NCI-H2227 (cell line): ENCODE data around the gene PTPRM.
"Not testable (repeated sequence)": the region's sequence is repeated elsewhere in the genome, so short reads cannot be mapped to it uniquely, and the experiment has no call there.

Experiments used
- DNase-seq: peaks from one replicate; lab custom pipeline; 2025; ENCODE audit not compliant: unreplicated experiment; lab: John Stamatoyannopoulos, UW

The PTPRM gene

DNA sequence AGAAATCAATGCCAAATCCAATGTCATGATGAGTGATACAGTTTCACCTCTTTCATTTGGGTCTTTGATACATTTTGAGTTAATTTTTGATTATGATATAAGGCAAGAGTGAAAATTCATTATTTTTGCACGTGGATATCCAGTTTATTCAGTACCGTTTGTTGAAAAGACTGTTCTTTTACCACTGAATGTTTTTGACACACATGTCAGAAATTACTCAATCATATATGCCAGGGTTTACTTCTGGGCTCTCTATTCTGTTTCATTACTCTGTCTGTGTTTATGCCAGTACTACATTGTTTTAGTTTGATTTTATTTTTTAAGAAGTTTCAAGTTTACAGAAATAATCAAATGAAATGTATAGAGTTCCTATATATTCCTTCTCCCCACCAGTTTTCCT lies 154.4 kb downstream of the PTPRM start:
- DNase-seq: no peak

DNA sequence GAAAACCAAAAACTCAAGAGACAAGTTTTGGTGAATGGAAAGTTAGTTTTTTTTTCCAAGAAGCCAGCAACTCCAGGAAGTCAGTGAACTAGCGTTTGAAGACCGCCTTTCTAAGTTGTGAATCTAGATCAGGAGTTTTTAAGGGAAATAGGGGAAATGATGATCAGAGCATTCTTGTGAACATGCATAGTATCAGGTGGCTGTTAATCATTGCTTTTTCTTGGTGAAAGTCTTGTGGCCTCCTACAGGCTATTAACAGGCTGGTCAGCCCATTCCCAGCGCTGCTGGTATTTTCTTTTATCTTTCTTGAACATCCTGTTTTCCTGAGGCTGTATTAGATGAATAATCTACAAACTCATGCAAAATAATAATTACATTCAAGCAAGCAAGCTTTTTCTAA lies 155.8 kb downstream of the PTPRM start:
- DNase-seq: no peak

GRCh38 chr18:7723558-7723957 lies 156.4 kb downstream of the PTPRM start:
- no peak for DNase-seq

- no peak for DNase-seq
Observed at GRCh38 chr18:7725473-7725872, 158.4 kb downstream of the PTPRM start.

DNA sequence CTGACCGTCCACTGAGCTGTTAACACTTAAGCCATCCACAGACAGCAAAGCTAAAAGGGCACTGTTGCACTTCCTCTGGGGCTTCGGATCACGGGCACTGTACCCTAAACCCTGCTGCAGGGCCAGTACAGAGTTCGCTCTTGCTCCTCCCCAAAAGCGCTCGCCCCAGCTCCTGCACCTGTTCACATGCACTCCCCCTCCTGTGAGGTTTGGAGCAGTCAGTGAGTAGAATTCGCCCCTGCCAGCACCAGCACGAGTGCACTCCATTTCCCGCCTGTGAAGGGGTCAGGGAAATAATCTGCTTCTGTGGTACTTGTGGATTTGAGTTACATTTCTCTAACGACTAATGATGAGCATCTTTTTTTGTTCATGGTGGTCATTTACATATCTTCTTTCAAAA lies 158.8 kb downstream of the PTPRM start:
- DNase-seq: no peak

- no peak for DNase-seq
Observed at GRCh38 chr18:7726522-7726921, 159.4 kb downstream of the PTPRM start.

- no peak for DNase-seq
Observed at GRCh38 chr18:7727361-7728076, 160.4 kb downstream of the PTPRM start.

GRCh38 chr18:7728297-7728696 lies 161.2 kb downstream of the PTPRM start:
- no peak for DNase-seq

DNA sequence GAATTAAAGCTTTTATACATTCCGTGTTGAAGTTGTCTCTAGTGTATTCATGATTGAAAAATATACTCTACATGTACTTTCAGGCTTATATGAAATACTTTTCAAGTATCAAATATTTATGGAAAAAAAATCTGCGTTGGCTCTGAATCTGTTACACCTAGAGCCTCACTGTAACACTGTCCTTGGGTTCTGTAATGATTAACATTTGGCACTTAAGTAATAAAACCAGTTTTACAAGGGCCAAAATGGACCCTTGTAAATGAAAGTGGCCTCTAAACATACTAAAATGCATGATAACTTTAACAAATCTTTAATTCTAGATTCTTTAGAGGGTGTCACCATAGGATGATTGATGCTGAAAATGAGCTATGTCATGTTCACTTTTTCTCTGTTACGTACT lies 162.8 kb downstream of the PTPRM start:
- DNase-seq: no peak

DNA sequence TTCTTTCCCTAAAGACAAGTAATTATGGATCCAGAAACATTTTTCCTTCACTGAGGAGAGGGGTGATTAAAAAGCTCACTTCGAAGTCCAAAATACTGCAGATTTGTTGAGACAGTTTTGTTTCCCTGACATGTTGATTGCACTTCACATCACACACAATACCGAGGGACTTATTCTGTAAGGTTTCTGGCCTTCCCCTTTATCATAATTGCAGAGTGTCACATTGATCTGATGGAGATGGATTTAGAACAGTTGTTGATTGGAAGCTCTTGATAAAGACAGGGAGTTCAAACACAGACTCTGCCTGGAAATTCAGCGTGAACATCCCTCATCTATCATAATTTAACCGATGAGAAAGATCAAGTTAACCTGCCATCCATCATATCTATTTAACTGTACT lies 163.6 kb downstream of the PTPRM start:
- no peak for DNase-seq

DNA sequence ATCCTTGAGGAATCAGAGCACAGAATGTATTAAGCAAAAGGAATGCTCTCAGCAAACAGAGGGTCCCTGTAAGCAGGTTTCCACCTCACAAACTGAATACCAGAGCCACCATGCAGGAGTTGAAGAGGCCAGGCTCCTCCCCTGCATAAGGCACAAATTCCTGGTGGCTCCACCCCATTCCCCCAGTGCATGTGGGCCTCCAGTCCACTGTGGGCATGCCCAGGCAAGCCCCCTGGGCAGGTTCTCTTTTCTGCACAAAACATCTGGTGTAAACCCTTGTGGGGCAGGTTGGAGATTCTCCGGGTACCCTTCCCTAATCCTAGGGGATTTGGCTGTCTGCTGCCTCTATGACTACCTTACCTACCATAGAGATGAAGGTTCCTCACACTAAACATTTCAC lies 166.5 kb downstream of the PTPRM start:
- no peak for DNase-seq

- no peak for DNase-seq
Observed at GRCh38 chr18:7735196-7735595, 168.1 kb downstream of the PTPRM start.

- no peak for DNase-seq
Observed at GRCh38 chr18:7735626-7736175, 168.6 kb downstream of the PTPRM start.

DNA sequence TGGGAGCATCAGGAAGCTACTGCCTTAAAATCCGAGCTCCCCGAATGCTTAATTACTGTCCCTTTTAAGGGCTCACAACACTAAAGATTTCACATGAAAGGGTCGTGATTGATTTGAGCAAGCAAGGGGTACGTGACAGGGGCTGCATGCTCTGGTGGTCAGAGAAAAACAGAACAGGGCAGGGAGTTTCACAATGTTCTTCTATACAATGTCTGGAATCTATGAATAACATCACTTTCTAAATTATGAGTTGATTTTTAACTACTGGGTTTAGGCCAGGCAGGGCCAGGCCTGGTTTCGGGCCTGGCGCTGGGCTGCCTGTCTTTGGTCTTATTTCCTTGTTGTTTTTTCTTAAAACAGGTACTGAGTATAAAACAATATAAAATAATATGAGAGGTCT lies 169.4 kb downstream of the PTPRM start:
- not testable (repeated sequence) for DNase-seq

- DNase-seq: no peak
Observed at GRCh38 chr18:7737550-7737949, 170.4 kb downstream of the PTPRM start.

GRCh38 chr18:7740821-7741220 lies 173.7 kb downstream of the PTPRM start:
- DNase-seq: no peak

- no peak for DNase-seq
Observed at GRCh38 chr18:7741640-7742039, 174.5 kb downstream of the PTPRM start.

- DNase-seq: no peak
Observed at GRCh38 chr18:7742224-7742623, 175.1 kb downstream of the PTPRM start.

- no peak for DNase-seq
Observed at GRCh38 chr18:7743256-7743655, 176.1 kb downstream of the PTPRM start.

GRCh38 chr18:7746106-7746505 lies 179.0 kb downstream of the PTPRM start:
- no peak for DNase-seq

DNA sequence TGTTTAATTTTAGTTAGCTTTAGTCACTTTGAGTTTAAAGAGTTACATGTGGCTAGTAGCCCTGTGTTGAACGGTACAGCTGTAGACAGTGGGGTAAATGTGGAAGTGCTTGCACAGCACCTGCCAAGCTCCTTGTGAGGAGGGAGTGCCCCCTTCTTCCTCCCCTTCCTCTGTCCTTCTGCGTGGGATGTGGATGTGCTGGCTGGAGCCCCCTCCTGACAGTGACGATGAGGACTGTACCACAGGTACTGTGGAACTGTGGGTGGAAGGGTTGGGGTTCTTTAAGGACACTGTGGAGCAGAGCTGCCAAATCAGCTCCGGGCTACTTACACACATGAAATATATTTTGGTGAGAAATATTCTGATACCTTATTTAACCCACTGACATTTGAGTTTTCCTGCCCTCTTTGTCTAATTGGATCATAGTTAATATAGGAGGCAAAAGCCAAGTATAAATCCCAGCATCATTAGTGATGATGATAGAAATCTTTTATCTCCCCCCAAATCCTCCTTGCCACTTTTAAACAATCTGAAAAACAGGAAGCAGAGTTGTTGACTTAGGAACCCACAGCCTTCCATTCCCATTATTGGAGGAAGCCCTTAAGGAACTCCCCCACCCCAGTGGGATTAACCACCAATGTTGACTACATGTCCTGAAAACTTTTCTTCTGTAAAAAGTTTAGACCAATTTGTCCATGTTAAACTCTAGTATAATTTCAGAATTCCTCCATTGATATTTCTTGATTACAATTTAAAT lies 181.3 kb downstream of the PTPRM start:
- DNase-seq: no peak

DNA sequence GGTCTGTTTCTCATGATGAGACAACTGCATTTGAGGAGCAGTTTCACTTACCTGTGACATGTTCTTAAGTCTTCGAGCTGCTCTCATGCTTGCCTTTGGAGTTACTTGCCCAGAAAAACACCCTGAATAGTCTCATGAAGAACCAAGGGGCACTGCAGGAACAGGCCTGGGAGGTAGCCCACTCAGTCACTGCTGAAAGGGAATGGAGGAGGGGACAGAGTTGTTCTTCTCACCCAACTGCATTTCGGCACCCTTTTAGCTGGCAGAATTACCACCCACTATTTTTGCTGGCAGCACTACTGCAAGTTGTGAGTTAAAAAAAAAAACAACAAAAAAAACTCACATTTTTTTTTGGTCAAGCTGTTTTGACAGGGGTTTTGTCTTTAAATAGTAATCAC lies 181.9 kb downstream of the PTPRM start:
- DNase-seq: no peak
